ENCODE measurements around the gene IGLL1. TPM values are rescaled to one million over a fixed set of nuclear protein-coding genes. Genes with fewer than 3 reads are reported as not detected.
"Not testable (repeated sequence)": the region's sequence is repeated elsewhere in the genome, so short reads cannot be mapped to it uniquely, and the experiment has no call there.

Gene IGLL1
- under 1 TPM in 1 of 9 donors, not detected in 8; 0.17 TPM for total RNA-seq
- under 1 TPM in 1 of 3 donors, not detected in 2; 0.48 TPM for polyA plus RNA-seq
- long read RNA-seq, donor 1, result 0 reads
- long read RNA-seq, donor 2, result 0 reads
- long read RNA-seq, donor 3, result 0 reads
- long read RNA-seq, donor 4, result 0 reads
- long read RNA-seq, donor 5, result 0 reads
- long read RNA-seq, donor 6, result 0 reads
- long read RNA-seq, donor 7, result 0 reads
- long read RNA-seq, donor 8, result 0 reads
- long read RNA-seq, donor 9, result 0 reads
- long read RNA-seq, donor 10, partial matches to known transcripts, result 0 of 1 reads
- long read RNA-seq, donor 10, other reads (novel, unspliced or antisense), result 0 of 1 reads

- no peak for DNase-seq
- WGBS, 4 donors, result 69 to 88% (median 81%) methylated on average over 5 to 12 of the region's 12 CpGs
- no peaks in the 10 kb centered on the region for H3K27me3 ChIP-seq
- no peak within 1 kb of the TSS for H3K4me3 ChIP-seq
- H3K4me1 ChIP-seq (replicated peaks in 1 of 2), result no peaks in the 10 kb centered on the region
- intact Hi-C loops (cut with DNase I), result no loop called here
- H3K27ac ChIP-seq, result no peak within 1 kb of the TSS
- no peaks in the 10 kb centered on the region for H3K36me3 ChIP-seq (replicated peaks in 1 of 2)
- TF ChIP-seq POLR2A (IDR thresholded peaks at IDR 0.05), result no peak
- no peak for TF ChIP-seq CTCF (IDR thresholded peaks at IDR 0.05)
- H3K9me3 ChIP-seq (replicated peaks in 1 of 3), result no peaks in the 10 kb centered on the region
Observed at GRCh38 chr22:23579870-23580575, at the start of gene IGLL1. IGLL1 (minus strand) TSS chr22:23580290; CDS start chr22:23580190, 100 bp downstream.

- intact Hi-C loops (cut with DNase I), result loop anchor here (5.0 to 10.0 kb wide), 2 partner anchors 137 to 219 kb away; partner anchors contain the start of genes C22orf15 (in 1 of the 2) and CHCHD10 (in 1 of the 2)
Observed at GRCh38 chr22:23628056-23628743, 48.1 kb upstream of the IGLL1 start.

GRCh38 chr22:23627401-23628055 is 47.4 kb upstream of the IGLL1 start:
- H3K36me3 ChIP-seq (replicated peaks in 1 of 2); H3K4me3 ChIP-seq; H3K4me1 ChIP-seq (replicated peaks in 1 of 2); H3K9me3 ChIP-seq (replicated peaks in 1 of 3); H3K27me3 ChIP-seq; H3K27ac ChIP-seq: not testable (repeated sequence)
- peak; percentile 28 to 64 (median 48) for TF ChIP-seq CTCF (IDR thresholded peaks at IDR 0.05)
- 56 to 74% (median 58%) methylated on average over 3 of the region's 3 CpGs; no CpG with 5 or more reads in 1 of the 4 donors for WGBS, 4 donors
- intact Hi-C loops (cut with DNase I), result loop anchor here (5.0 to 10.0 kb wide), 2 partner anchors 137 to 220 kb away; partner anchors contain the start of genes C22orf15 (in 1 of the 2) and CHCHD10 (in 1 of the 2)
- peak; percentile 53 to 73 (median 65) for DNase-seq

More at GRCh38 chr22:23628056-23628743, 48.1 kb upstream of the IGLL1 start:
- not testable (repeated sequence) for H3K27me3 ChIP-seq; H3K4me3 ChIP-seq; H3K9me3 ChIP-seq (replicated peaks in 1 of 3); DNase-seq; H3K27ac ChIP-seq; H3K4me1 ChIP-seq (replicated peaks in 1 of 2); H3K36me3 ChIP-seq (replicated peaks in 1 of 2)
- 74 to 93% (median 88%) methylated on average over 6 of the region's 6 CpGs for WGBS, 4 donors

GRCh38 chr22:23626286-23626975 is 46.3 kb upstream of the IGLL1 start:
- intact Hi-C loops (cut with DNase I), result loop anchor here (5.0 to 10.0 kb wide), 2 partner anchors 138 to 221 kb away; partner anchors contain the start of genes C22orf15 (in 1 of the 2) and CHCHD10 (in 1 of the 2)
- no peak overlapping the region for H3K4me3 ChIP-seq
- WGBS, 4 donors, result 83 to 92% (median 91%) methylated on average over 1 to 2 of the region's 2 CpGs
- no peak for DNase-seq
- no peak overlapping the region for H3K27ac ChIP-seq
- no peaks in the 10 kb centered on the region for H3K36me3 ChIP-seq (replicated peaks in 1 of 2)
- TF ChIP-seq CTCF (IDR thresholded peaks at IDR 0.05), result no peak
- no peak for TF ChIP-seq POLR2A (IDR thresholded peaks at IDR 0.05)
- no peaks in the 10 kb centered on the region for H3K27me3 ChIP-seq
- H3K4me1 ChIP-seq (replicated peaks in 1 of 2), result no peaks in the 10 kb centered on the region
- H3K9me3 ChIP-seq (replicated peaks in 1 of 3), result no peaks in the 10 kb centered on the region

All from adrenal gland (tissue), 19 donors.